Activated T-cell treated with anti-CD3 and anti-CD28 coated beads for 24 hours (primary cell): ENCODE results near the gene LIMA1.
"Not testable (repeated sequence)": the region's sequence is repeated elsewhere in the genome, so short reads cannot be mapped to it uniquely, and the experiment has no call there.

Experiments used
- DNase-seq: peaks from one replicate; pipeline ENCODE4 v3.0.0-alpha.2; 2020; ENCODE audit warnings: low read depth

The LIMA1 gene

GRCh38 chr12:50287271-50287670, 4.0 kb upstream of the LIMA1 start:
- no peak for DNase-seq

- DNase-seq, result no peak
These were observed 1.9 kb upstream of the LIMA1 start for GRCh38 chr12:50285253-50285652.

GRCh38 chr12:50282721-50283228, 545 bp downstream of the LIMA1 start:
- DNase-seq, result no peak

- DNase-seq, result no peak
These were observed 3.8 kb downstream of the LIMA1 start for GRCh38 chr12:50279501-50279900.

GRCh38 chr12:50276912-50277671, 6.2 kb downstream of the LIMA1 start:
- DNase-seq, result no peak

GRCh38 chr12:50276068-50276467, 7.3 kb downstream of the LIMA1 start:
- DNase-seq, result no peak

GRCh38 chr12:50275556-50275955, 7.8 kb downstream of the LIMA1 start:
- DNase-seq, result no peak

GRCh38 chr12:50275127-50275526, 8.2 kb downstream of the LIMA1 start:
- not testable (repeated sequence) for DNase-seq

- DNase-seq, result no peak
These were observed 11.5 kb downstream of the LIMA1 start for GRCh38 chr12:50271724-50272247.

- DNase-seq, result no peak
These were observed 14.8 kb downstream of the LIMA1 start for GRCh38 chr12:50268482-50268881.

GRCh38 chr12:50265770-50266524, 17.4 kb downstream of the LIMA1 start:
- no peak for DNase-seq

GRCh38 chr12:50263832-50264231, 19.5 kb downstream of the LIMA1 start:
- DNase-seq, result no peak

- no peak for DNase-seq
These were observed 21.7 kb downstream of the LIMA1 start for GRCh38 chr12:50261654-50262053.

- no peak for DNase-seq
These were observed 25.2 kb downstream of the LIMA1 start for GRCh38 chr12:50258167-50258551.

- DNase-seq, result no peak
These were observed 25.8 kb downstream of the LIMA1 start for GRCh38 chr12:50257236-50258166.

GRCh38 chr12:50256761-50257160, 26.6 kb downstream of the LIMA1 start:
- DNase-seq, result no peak

GRCh38 chr12:50252977-50253602, 30.2 kb downstream of the LIMA1 start:
- DNase-seq, result no peak

GRCh38 chr12:50251619-50252252, 31.6 kb downstream of the LIMA1 start:
- no peak for DNase-seq

GRCh38 chr12:50249464-50250182, 33.7 kb downstream of the LIMA1 start:
- no peak for DNase-seq

GRCh38 chr12:50248883-50249282, 34.4 kb downstream of the LIMA1 start:
- DNase-seq, result no peak
